GM12865 (cell line): Measurements from ENCODE around the gene GPR143.
"Not testable (repeated sequence)": the region's sequence is repeated elsewhere in the genome, so short reads cannot be mapped to it uniquely, and the experiment has no call there.

ENCODE experiments used
- DNase-seq: peaks from one replicate; pipeline ENCODE4 v3.0.0; 2010; ENCODE audit warnings: low read depth
- H3K4me3 ChIP-seq: 2 replicates; pipeline ENCODE4 v1.5.1; 2011; ENCODE audit warnings: mild to moderate bottlenecking, low read depth, low read length, control low read depth
- CTCF ChIP-seq: IDR thresholded peaks from 2 replicates; pipeline ENCODE4 v1.5.1; 2011; ENCODE audit warnings: low read length, control low read depth, low read depth, inconsistent platforms; ENCODE audit not compliant: insufficient read depth; ENCODE audit errors: missing control alignments

Gene GPR143

GRCh38 chrX:9785944-9786797 lies 20.5 kb upstream of the GPR143 start, which contains the start of gene SHROOM2:
Gene SHROOM2 (plus strand): TSS chrX:9786429. CDS start chrX:9786546, 117 bp downstream.
- no peak for TF ChIP-seq CTCF
- no peak within 1 kb of the TSS for H3K4me3 ChIP-seq
- DNase-seq: no peak

- H3K4me3 ChIP-seq: no peak overlapping the region
- DNase-seq: no peak
- no peak for TF ChIP-seq CTCF
Observed at GRCh38 chrX:9785254-9785943, 19.8 kb upstream of the GPR143 start.

- H3K4me3 ChIP-seq: no peak overlapping the region
- TF ChIP-seq CTCF: no peak
- DNase-seq: no peak
Observed at GRCh38 chrX:9784332-9784731, 18.7 kb upstream of the GPR143 start.

- TF ChIP-seq CTCF: no peak
- DNase-seq: no peak
- H3K4me3 ChIP-seq: no peak overlapping the region
Observed at GRCh38 chrX:9781941-9782340, 16.3 kb upstream of the GPR143 start.

- DNase-seq: peak; percentile 20
- no peak overlapping the region for H3K4me3 ChIP-seq
- no peak for TF ChIP-seq CTCF
Observed at GRCh38 chrX:9775930-9776329, 10.3 kb upstream of the GPR143 start.

GRCh38 chrX:9772943-9773342 lies 7.3 kb upstream of the GPR143 start:
- no peak overlapping the region for H3K4me3 ChIP-seq
- no peak for DNase-seq
- no peak for TF ChIP-seq CTCF

GRCh38 chrX:9770319-9770718 lies 4.7 kb upstream of the GPR143 start:
- no peak for TF ChIP-seq CTCF
- no peak for DNase-seq
- H3K4me3 ChIP-seq: no peak overlapping the region

GRCh38 chrX:9768321-9768839 lies 2.7 kb upstream of the GPR143 start:
- not testable (repeated sequence) for H3K4me3 ChIP-seq, DNase-seq
